Measurements from ENCODE around the gene PPM1M.

Gene PPM1M

DNA sequence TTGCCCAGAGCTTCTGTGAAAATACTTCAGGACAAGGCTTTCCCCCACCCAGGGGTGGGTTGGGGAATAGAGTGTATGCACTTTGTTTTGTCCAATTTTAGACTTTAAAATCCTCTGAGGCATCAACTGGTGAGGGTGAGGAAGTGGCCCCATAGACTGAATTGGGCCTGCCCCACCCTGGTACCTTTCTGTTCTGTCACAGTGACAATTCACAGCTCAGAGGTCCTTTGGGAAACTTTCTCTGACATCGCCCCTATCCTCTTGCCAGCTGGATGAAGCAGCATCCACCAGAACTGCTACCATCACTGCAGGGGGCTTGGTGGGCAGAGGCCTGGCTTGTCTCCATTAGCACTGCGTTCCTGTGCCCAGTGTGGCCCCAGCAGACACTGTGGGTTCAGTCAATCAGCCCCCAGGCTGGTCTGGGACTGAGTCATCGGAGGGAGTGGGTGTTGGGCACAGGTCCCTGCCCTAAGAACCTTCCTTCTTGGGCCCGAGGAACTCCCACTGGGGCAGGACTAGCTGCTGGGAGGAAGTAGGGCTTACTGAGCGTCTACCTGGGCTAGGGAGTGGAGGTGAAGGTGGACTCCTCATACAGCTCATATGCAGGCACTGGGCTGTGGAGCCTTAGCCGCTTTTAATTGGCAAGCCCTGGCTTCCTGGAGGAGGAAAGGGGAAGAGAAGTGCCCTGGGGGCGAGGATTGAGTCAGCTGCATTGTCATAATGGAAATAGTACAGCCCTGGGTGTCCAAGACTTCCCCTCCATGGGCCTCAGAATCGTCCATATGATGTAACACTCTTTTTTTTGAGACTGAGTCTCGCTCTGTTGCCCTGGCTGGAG lies 1.5 kb upstream of the PPM1M start (continued):
- TF ChIP-seq ZNF610 (tag by site-specific recombination; IDR thresholded peaks at IDR 0.05; ENCODE audit: borderline replicate concordance), result no peak
- TF ChIP-seq GLIS2 (tag by site-specific recombination; IDR thresholded peaks at IDR 0.05), result peak; percentile 40; the same call in 1 of the 2 replicates
- no peak for TF ChIP-seq TSHZ1 (tag by site-specific recombination; IDR thresholded peaks at IDR 0.05; ENCODE audit: borderline replicate concordance)
- TF ChIP-seq ZNF280C (tag by site-specific recombination; IDR thresholded peaks at IDR 0.05), result no peak
- no peak for TF ChIP-seq KLF8 (tag by site-specific recombination; IDR thresholded peaks at IDR 0.05)
- no peak for TF ChIP-seq ZXDB (tag by site-specific recombination; IDR thresholded peaks at IDR 0.05)
- no peak for TF ChIP-seq KLF16 (tag by site-specific recombination; IDR thresholded peaks at IDR 0.05)
- TF ChIP-seq MYNN (tag by site-specific recombination; IDR thresholded peaks at IDR 0.05; ENCODE audit: borderline replicate concordance), result no peak
- TF ChIP-seq, protein P1, sequence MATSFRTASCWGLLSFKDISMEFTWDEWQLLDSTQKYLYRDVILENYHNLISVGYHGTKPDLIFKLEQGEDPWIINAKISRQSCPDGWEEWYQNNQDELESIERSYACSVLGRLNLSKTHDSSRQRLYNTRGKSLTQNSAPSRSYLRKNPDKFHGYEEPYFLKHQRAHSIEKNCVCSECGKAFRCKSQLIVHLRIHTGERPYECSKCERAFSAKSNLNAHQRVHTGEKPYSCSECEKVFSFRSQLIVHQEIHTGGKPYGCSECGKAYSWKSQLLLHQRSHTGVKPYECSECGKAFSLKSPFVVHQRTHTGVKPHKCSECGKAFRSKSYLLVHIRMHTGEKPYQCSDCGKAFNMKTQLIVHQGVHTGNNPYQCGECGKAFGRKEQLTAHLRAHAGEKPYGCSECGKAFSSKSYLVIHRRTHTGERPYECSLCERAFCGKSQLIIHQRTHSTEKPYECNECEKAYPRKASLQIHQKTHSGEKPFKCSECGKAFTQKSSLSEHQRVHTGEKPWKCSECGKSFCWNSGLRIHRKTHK (tag by site-specific recombination; IDR thresholded peaks at IDR 0.05), result no peak
- peak; percentile 52 for TF ChIP-seq ZBTB48 (tag by site-specific recombination; IDR thresholded peaks at IDR 0.05)
- TF ChIP-seq, protein P2, sequence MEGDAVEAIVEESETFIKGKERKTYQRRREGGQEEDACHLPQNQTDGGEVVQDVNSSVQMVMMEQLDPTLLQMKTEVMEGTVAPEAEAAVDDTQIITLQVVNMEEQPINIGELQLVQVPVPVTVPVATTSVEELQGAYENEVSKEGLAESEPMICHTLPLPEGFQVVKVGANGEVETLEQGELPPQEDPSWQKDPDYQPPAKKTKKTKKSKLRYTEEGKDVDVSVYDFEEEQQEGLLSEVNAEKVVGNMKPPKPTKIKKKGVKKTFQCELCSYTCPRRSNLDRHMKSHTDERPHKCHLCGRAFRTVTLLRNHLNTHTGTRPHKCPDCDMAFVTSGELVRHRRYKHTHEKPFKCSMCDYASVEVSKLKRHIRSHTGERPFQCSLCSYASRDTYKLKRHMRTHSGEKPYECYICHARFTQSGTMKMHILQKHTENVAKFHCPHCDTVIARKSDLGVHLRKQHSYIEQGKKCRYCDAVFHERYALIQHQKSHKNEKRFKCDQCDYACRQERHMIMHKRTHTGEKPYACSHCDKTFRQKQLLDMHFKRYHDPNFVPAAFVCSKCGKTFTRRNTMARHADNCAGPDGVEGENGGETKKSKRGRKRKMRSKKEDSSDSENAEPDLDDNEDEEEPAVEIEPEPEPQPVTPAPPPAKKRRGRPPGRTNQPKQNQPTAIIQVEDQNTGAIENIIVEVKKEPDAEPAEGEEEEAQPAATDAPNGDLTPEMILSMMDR (tag by site-specific recombination; IDR thresholded peaks at IDR 0.05), result no peak
- no peak for TF ChIP-seq ZNF529 (tag by site-specific recombination; IDR thresholded peaks at IDR 0.05; ENCODE audit: insufficient replicate concordance)
- peak; percentile 63 for TF ChIP-seq ZNF398 (tag by site-specific recombination; IDR thresholded peaks at IDR 0.05)
- TF ChIP-seq ZNF600 (tag by site-specific recombination; IDR thresholded peaks at IDR 0.05), result no peak
- peak; percentile 11; the same call in 1 of the 2 replicates for TF ChIP-seq ZNF692 (tag by site-specific recombination; IDR thresholded peaks at IDR 0.05)
- TF ChIP-seq EGR2 (tag by site-specific recombination; IDR thresholded peaks at IDR 0.05; ENCODE audit: low read depth), result peak; percentile 73
- no peak for TF ChIP-seq ZNF830 (tag by site-specific recombination; IDR thresholded peaks at IDR 0.05; ENCODE audit: low read depth)
- 0 out of 2 replicates have a peak, but pooled peaks have one; percentile 33 for TF ChIP-seq ZBTB8A (tag by site-specific recombination; IDR thresholded peaks at IDR 0.05)
- no peak for TF ChIP-seq ZNF146 (tag by site-specific recombination; IDR thresholded peaks at IDR 0.05)
- TF ChIP-seq, protein P3, sequence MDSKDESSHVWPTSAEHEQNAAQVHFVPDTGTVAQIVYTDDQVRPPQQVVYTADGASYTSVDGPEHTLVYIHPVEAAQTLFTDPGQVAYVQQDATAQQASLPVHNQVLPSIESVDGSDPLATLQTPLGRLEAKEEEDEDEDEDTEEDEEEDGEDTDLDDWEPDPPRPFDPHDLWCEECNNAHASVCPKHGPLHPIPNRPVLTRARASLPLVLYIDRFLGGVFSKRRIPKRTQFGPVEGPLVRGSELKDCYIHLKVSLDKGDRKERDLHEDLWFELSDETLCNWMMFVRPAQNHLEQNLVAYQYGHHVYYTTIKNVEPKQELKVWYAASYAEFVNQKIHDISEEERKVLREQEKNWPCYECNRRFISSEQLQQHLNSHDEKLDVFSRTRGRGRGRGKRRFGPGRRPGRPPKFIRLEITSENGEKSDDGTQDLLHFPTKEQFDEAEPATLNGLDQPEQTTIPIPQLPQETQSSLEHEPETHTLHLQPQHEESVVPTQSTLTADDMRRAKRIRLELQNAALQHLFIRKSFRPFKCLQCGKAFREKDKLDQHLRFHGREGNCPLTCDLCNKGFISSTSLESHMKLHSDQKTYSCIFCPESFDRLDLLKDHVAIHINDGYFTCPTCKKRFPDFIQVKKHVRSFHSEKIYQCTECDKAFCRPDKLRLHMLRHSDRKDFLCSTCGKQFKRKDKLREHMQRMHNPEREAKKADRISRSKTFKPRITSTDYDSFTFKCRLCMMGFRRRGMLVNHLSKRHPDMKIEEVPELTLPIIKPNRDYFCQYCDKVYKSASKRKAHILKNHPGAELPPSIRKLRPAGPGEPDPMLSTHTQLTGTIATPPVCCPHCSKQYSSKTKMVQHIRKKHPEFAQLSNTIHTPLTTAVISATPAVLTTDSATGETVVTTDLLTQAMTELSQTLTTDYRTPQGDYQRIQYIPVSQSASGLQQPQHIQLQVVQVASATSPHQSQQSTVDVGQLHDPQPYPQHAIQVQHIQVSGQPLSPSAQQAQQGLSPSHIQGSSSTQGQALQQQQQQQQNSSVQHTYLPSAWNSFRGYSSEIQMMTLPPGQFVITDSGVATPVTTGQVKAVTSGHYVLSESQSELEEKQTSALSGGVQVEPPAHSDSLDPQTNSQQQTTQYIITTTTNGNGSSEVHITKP (tag by site-specific recombination; IDR thresholded peaks at IDR 0.05), result peak; percentile 92
- 0 out of 2 replicates have a peak, but pooled peaks have one; percentile 15 for TF ChIP-seq SP2 (tag by site-specific recombination; IDR thresholded peaks at IDR 0.05)
- peak; percentile 21; the same call in 1 of the 2 replicates for TF ChIP-seq ZEB2 (tag by site-specific recombination; IDR thresholded peaks at IDR 0.05)

All from HEK293 (cell line).